Small intestine (tissue), 7 donors: ENCODE results near the gene TGIF1. TPM values are rescaled to one million over a fixed set of nuclear protein-coding genes. Genes with fewer than 3 reads are reported as not detected.
A peak's percentile ranks its signal among the peaks of the same experiment; 100 is the strongest.

Experiments
- DNase-seq, 2 donors: peaks; one replicate each; pipeline versions ENCODE4 v3.0.0 to v3.0.0-alpha.2; 2013
- FAIRE-seq: peaks from 2 replicates; lab custom pipeline; 2012; peaks lifted over from hg19 to GRCh38; lab: Jason Lieb, UNC
- H3K27ac ChIP-seq, 3 donors: one replicate each; pipeline ENCODE4 v1.5.1; 2013; ENCODE audit warnings: low read length in 2 of 3, mild to moderate bottlenecking in 2 of 3, control low read depth in 1 of 3, inconsistent platforms in 1 of 3, low read depth in 1 of 3, moderate library complexity in 1 of 3
- H3K27me3 ChIP-seq, 3 donors: one replicate each; pipeline ENCODE4 v1.6.1; 2013; ENCODE audit warnings: low read length in 3 of 3, inconsistent platforms in 1 of 3; ENCODE audit not compliant: control insufficient read depth in 3 of 3, insufficient read depth in 3 of 3
- H3K36me3 ChIP-seq, 3 donors: one replicate each; pipeline ENCODE4 v1.6.1; 2013; ENCODE audit warnings: low read length in 3 of 3, inconsistent platforms in 1 of 3, low read depth in 1 of 3, mild to moderate bottlenecking in 1 of 3, moderate library complexity in 1 of 3; ENCODE audit not compliant: control insufficient read depth in 3 of 3, insufficient read depth in 2 of 3
- H3K4me1 ChIP-seq, 3 donors: one replicate each; pipeline ENCODE4 v1.6.1; 2013; ENCODE audit warnings: low read length in 2 of 3, inconsistent platforms in 1 of 3, low read depth in 1 of 3, mild to moderate bottlenecking in 1 of 3, moderate library complexity in 1 of 3; ENCODE audit not compliant: control insufficient read depth in 3 of 3, insufficient read depth in 2 of 3
- H3K4me3 ChIP-seq, 3 donors: one replicate each; pipeline ENCODE4 v1.5.1; 2013; ENCODE audit warnings: low read length in 3 of 3, control low read depth in 1 of 3, inconsistent platforms in 1 of 3, low read depth in 1 of 3, mild to moderate bottlenecking in 1 of 3, moderate library complexity in 1 of 3
- H3K9me3 ChIP-seq, 2 donors: one replicate each; pipeline ENCODE4 v1.6.1; 2013; ENCODE audit warnings: low read depth in 1 of 2, low read length in 1 of 2; ENCODE audit not compliant: control insufficient read depth in 2 of 2, insufficient read depth in 1 of 2
- WGBS, 3 donors: extraction: QIAGEN DNeasy Blood & Tissue Kit; methylation state at CpG; one replicate each; pipeline ENCODE4 v1.1.7; 2013; 5-methylcytosine and 5-hydroxymethylcytosine counted together
- polyA plus RNA-seq, 4 donors: library from polyadenylated mRNA; stranded (reverse) in 3 of 4; unstranded in 1 of 4; fragments of 200-250 nt in 3 of 4; fragments of 120-200 nt in 1 of 4; gene quantifications; one replicate each; pipeline versions ENCODE4 v1.2.1 to v1.2.3, GENCODE V29; 2013
- donor health status: healthy with polysubstance abuse.
- donor health status: control.
- donor health status: control.
- donor health status: Bipolar disorder and iron deficiency.
- donor health status: healthy.

The TGIF1 gene
- polyA plus RNA-seq, 4 donors: 20.0 to 73.0 (median 35.3) TPM

DNA sequence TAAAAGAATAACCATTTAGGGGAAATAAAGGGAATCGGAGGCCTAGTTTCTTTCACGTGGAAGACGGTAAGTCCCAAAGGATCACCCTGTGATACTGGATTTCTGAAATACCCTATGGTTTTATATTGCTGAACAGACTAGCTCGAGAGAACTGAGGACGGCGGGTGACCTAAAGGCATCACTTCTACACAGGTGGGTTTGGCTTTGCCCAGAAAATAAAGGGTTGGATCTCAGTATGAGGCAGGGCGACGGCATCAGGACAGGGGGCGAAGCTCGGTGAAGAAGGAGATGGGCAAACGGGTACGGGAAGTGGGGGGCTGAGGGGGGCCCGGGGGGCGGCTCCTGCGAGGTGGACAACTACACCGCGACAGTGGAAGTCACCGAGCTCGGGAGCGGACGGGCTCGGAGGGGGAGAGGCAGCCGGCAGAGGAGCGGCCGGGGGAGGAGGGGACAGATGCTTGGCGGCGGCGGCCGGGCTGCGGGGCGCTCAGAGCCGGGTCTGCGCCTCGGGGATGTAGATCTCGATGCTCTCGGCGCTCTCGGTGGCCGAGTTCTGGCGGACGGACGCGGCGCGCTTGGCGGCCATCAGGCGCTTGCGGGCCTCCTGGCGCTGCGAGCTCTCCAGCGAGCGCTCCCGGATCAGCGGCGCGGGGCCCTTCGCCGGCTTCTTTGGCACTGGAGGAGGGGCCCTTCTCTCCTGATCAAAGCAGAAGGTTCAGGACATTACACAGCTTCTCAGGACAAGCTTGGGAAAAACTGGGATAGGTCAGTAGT, 48.9 kb downstream of the TGIF1 start:
- DNase-seq: peak in 1 of 2 donors; percentile 65
- H3K27me3 ChIP-seq: peaks cover 0 to 10% (median 4%) of the 10 kb centered on the region in 3 donors
- no peaks in the 10 kb centered on the region for H3K9me3 ChIP-seq
- no peak for FAIRE-seq
- peaks cover 0 to 5% (median 0%) of the 10 kb centered on the region in 3 donors for H3K4me1 ChIP-seq
- no peaks in the 10 kb centered on the region for H3K36me3 ChIP-seq
- peak overlapping the region; percentile 18 to 35 (median 23) for H3K4me3 ChIP-seq
- WGBS, 3 donors: 13 to 16% (median 16%) methylated on average over 50 to 58 of the region's 58 CpGs
- H3K27ac ChIP-seq: no peak overlapping the region

DNA sequence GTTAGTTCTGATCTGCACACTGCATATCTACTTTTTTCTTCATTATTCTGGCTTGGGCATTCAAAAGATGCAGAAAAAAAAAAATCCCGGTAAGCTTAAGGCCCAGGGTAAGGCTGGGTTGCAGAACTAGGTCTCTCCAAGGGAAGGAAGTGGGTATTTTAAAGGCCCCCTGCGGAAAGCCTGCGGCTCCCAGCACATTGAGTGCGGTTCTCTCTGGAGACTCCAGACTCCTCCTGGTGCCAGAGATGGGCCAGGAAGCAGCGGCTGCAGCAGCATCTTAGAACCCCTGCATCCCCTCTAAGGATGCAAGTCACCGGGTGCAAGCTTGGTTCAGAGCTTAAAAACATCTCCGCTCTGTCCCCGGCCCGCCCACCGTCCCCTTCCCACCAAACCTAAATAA, 49.5 kb downstream of the TGIF1 start:
- H3K27ac ChIP-seq: no peak overlapping the region
- no peak for FAIRE-seq
- H3K36me3 ChIP-seq: no peaks in the 10 kb centered on the region
- DNase-seq: no peak
- peaks cover 0 to 5% (median 0%) of the 10 kb centered on the region in 3 donors for H3K4me1 ChIP-seq
- no peaks in the 10 kb centered on the region for H3K9me3 ChIP-seq
- H3K27me3 ChIP-seq: peaks cover 0 to 10% (median 4%) of the 10 kb centered on the region in 3 donors
- WGBS, 3 donors: 23 to 64% (median 38%) methylated on average over 10 of the region's 10 CpGs
- peak overlapping the region in 1 of 3 donors; percentile 18 for H3K4me3 ChIP-seq

DNA sequence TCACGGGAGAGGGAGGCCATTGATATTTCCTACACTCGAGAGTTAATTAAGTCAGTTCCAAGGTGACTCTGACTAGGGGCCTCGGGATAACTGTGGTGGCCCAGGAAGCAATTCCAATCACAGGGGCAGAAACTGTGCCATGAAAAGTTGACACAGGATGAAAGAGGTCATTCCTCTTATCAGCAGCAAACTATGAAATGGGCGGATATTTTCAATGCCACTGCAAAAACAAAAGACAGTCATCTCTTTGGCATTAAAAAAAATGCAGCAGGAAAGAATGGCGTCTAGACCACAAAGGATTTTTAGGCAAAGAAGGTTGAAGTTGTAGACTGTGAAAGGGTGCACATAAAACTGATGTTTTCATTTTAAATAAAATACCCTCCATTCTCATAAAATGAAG, 50.0 kb downstream of the TGIF1 start:
- no peak for DNase-seq
- Histone ChIP-seq H3K27me3 (peaks cover 0 to 10% (median 4%) of the 10 kb centered on the region in 3 donors), H3K4me1 (peaks cover 0 to 5% (median 0%) of the 10 kb centered on the region in 3 donors), H3K27ac (no peak overlapping the region), H3K4me3 (no peak overlapping the region), H3K9me3 (no peaks in the 10 kb centered on the region), H3K36me3 (no peaks in the 10 kb centered on the region)
- FAIRE-seq: no peak
- 52 to 65% (median 57%) methylated on average over 5 of the region's 5 CpGs for WGBS, 3 donors

DNA sequence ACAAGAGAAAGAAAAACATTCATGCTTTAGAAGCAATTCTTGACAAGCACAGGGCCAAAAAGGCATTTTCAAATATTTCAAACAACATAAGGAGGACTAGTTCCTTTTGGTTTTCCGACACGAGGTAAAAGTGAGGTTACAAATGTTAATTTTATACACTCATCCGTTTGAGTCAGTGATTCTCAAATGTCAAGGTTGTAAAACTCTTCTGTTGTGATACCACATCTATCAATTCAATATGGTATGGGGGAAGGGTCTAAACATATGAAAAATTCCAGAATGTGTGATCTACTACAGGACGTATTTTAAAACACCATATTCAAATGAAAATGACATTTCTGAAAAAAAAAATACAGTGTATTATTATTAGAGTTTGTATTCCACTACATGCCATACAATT, 52.7 kb downstream of the TGIF1 start:
- DNase-seq: no peak
- FAIRE-seq: no peak
- no peak overlapping the region for H3K27ac ChIP-seq
- H3K36me3 ChIP-seq: no peaks in the 10 kb centered on the region
- H3K4me3 ChIP-seq: no peak overlapping the region
- H3K9me3 ChIP-seq: no peaks in the 10 kb centered on the region
- peaks cover 0 to 10% (median 4%) of the 10 kb centered on the region in 3 donors for H3K27me3 ChIP-seq
- 70 to 77% (median 73%) methylated on average over 4 of the region's 4 CpGs for WGBS, 3 donors
- peaks cover 0 to 5% (median 0%) of the 10 kb centered on the region in 3 donors for H3K4me1 ChIP-seq

DNA sequence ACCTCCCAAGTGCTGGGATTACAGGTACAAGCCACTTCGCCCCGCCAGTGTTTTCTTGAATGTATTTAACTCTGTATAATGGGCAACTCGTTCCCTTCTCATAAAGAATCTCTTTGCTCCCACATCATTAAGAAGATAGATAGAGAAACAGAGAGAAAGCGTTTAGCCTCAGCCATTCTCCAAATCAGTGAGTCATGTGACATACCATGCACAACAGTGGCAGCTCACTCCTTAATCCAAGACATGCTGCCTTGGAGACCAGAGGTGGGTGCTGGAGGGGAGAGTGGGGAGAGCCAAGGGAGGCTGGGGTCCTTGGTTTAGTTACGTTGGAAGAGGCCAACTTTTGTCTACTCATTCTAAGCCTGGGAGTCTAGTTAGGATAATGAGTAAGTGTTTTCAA, 54.7 kb downstream of the TGIF1 start:
- Histone ChIP-seq H3K27me3 (peaks cover 0 to 9% (median 4%) of the 10 kb centered on the region in 3 donors), H3K9me3 (no peaks in the 10 kb centered on the region), H3K27ac (no peak overlapping the region), H3K4me3 (no peak overlapping the region), H3K4me1 (peaks cover 0 to 2% (median 0%) of the 10 kb centered on the region in 3 donors), H3K36me3 (no peaks in the 10 kb centered on the region)
- FAIRE-seq (no peak), DNase-seq (no peak)
- 69 to 82% (median 75%) methylated on average over 5 of the region's 5 CpGs for WGBS, 3 donors

DNA sequence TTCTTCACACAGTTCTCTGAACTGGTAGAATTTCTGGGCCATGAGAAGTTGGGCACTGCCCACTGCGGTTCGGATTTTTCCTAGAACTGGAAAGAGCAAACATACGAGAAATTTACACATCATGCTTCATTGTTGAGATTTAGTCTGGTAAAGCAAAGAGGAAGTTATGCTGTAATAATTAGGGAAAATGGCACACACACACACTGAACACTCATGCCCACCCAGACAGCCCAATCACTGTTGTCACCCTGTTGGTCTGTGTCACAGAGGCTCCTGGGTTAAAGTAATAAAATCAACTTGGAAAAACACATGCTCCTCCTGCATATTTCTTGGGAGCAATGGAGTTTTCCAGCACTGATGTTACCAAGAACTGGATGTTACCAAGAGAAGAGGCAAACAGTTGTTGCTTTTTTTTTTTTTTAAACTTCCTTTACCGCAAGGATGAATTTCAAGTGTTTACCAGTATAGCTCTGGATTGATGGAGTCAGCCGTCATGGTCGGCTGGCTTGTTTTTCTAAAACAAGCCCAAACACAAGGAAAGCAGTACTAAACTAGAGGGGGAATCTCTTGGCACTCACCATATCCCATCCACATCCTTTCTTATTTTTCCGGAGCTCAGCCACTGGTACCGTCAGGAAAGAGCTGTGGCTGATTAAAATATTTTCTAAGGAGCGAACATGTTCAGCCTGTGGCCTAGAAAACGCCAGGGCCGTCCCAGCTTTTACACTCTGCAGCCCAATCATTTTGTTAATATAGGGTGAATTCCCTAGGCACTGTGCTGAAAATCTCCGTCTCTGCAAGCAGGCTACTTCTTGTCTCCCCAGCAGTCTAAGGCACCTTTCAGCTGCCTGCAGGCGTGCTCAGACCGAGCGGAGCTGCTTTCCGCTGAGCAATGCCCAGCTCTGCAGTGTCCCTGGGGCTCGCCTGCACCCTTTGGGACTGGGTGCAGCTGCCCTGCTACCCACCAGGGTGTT, 58.9 kb downstream of the TGIF1 start:
- Histone ChIP-seq H3K27ac (no peak overlapping the region), H3K4me1 (no peaks in the 10 kb centered on the region), H3K9me3 (no peaks in the 10 kb centered on the region), H3K36me3 (no peaks in the 10 kb centered on the region), H3K27me3 (no peaks in the 10 kb centered on the region), H3K4me3 (no peak overlapping the region)
- no peak for DNase-seq
- no peak for FAIRE-seq
- 68 to 88% (median 88%) methylated on average over 17 of the region's 17 CpGs for WGBS, 3 donors

Other genes starting within 250 kb of the TGIF1 start
- 1 to 10 TPM; 1.5 to 7.9 (median 2.8) TPM for gene MYOM1, start 230.2 kb upstream of the TGIF1 start, polyA plus RNA-seq
- gene MYL12A, start 202.4 kb upstream of the TGIF1 start, polyA plus RNA-seq: 100 to 1,000 TPM; 270 to 708 (median 541) TPM
- gene MYL12B, start 188.0 kb upstream of the TGIF1 start, polyA plus RNA-seq: 1,000 to 10,000 TPM in 2 of 4 donors, 100 to 1,000 TPM in 2; 431 to 1,249 (median 885) TPM